Hematopoietic multipotent progenitor cell treated with erythropoietin and hydrocortisone succinate and interleukin-3 and kit ligand, for 6 days (in vitro differentiated cells): ENCODE measurements around the gene FAF2.

Source experiments
- DNase-seq: peaks from one replicate; pipeline ENCODE4 v3.0.0-alpha.2; 2015

The FAF2 gene

DNA sequence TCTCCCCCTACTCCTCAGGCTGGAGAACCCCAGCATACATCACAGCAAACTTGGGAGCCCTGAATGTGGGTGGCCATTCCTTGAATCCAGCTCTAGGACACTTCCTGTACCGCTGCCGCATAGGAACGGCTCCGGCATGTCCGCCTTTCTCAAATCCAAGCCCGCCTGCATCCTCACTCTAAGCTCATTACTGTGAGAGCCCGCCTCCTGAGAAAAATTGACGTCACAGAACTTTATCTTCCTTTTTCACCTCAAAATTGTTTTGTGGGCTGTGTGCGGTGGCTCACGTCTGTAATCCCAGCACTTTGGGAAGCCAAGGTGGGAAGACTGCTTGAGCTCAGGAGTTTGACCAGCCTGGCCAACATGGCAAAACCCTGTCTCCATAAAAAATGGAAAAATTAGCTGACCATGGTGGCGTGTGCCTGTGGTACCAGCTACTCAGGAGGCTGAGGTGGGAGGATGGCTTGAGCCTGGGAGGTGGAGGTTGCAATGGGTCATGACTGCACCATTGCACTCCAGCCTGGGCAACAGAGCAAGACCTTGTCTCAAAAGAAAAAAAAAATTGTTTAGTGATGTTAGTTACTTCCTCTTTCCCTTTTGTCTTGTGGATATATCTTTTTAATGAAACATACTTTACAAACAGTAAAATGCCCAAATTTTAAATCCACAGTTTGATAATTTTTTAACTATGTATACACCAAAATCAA is 66.2 kb downstream of the FAF2 start:
- DNase-seq = no peak

DNA sequence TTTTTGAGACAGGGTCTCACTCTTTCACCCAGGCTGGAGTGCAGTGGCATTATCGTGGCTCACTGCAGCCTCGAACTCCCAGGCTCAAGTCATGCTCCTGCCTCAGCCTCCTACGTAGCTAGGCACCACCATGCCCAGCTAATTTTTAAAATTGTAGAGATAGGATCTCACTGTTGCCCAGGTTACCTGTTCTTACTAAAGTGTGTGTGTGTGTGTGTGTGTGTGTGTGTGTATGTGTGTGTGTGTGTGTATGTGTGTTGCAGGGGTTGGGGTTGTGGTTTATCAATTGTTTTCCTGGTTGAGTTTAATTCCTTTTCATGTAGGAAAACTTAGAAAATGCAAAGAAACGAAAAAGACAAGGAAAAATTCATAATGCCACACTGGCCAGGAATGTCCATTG is 67.2 kb downstream of the FAF2 start:
- no peak for DNase-seq

DNA sequence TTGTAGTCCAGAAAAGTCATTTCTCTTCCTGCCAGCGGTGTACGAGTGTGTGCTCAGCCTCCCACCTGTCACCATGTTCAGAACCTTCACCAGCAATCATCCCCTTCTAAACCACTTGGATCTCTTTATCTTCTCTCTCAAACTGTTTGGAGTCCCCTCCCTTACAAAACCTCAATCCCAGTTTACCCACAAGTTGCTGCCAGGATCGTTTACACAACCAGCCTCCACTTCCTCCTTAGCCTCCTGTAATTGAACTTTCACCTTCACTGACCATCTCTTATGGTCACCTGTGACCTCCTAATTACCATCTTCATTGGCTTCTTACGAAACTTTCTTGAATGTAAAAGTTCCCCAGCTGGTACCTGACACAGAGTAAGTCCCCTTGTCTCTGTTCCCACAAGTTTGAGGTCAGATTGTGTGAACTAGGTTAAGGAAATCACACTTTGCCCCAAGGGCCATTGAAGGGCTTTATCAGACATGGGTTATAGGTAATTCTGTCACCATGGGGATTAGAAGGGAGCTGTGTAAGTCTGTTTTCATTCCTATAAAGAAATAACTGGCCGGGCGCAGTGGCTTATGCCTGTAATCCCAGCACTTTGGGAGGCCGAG is 69.0 kb downstream of the FAF2 start:
- no peak for DNase-seq

DNA sequence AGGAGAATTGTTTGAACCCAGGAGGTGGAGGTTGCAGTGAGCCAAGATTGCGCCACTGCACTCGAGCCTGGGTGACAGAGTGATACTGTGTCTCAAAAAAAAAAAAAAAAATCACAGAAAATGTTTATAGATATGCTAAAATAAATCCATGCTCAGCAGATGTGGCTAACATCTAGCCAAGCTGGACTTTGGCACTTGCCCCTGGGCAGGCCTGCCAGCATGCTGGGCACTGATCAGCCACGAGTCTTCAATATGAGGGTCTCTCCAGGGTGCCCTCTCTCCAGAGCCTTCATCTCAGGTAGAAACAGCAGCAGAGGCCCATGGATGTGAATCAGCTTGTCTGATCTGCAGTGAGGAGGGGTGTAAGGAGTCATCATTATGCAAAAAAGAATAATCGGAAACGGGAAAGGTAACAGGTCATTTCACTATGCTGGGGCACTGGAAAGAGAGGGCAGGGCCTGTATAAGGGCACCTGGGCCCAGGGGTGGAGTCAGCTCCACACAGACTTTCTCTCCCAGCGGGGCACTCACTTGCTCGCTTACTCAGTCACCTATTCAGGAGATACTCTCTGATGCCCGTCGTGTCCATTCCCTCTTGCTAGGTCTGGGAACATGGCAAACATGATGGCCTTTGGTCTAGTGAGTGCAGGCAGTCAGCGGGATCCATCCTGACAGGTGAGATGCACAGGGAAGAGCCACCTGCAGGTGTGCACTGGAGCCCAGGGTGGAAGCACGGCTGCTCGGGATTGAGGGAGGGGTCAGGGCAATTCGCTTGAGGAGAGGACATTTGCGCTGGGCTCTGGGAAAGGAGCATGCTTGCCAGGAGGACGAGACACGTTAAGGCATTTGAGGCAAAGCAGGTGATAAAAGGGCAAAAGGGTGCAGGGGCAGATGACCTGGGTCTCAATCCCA is 71.9 kb downstream of the FAF2 start:
- DNase-seq = no peak

DNA sequence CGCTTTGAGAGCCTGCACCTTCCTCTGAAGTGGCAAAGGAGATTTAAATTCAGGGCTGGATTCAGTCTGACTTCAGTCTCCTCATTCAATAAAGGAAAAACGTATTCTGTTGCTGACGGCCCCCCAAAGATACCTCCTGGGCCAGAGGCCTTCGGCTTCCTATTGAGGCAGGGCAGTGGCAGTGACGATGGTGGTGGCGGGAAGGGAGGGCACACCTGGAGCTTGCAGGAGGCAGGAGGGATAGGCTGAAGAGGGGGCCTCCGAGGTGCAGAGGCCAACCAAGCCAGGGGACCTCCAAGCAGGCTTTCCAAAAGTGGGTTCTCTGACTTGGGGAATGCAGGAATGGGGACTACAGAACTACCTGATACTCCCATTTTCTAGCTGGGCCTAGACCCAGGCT is 73.1 kb downstream of the FAF2 start:
- DNase-seq = no peak

DNA sequence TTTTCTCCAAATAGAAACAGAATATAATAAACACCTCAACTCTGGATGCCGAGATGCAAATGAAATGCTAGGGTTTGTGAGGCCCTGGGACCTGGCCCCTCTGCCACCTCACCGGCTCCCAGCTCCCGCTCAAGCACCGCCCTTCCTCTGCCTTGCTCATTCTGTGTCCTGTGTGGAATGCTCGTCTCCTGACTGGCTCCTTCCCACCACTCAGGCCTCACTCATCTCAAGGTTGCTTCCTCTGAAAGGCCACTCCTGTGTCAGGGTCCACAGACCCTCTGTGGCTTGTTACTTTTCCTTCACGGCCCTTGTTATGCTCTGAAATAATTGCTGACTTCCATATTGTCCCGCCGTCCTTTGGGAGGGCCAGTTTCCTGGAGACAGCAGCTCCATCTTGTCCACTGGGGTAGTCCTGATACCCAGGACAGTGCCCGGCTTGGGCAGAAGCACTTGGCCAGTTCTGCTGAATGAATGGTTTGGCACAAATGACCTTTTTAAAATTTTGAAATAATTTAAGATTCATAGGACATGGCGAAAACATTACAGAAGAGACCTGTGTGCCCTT is 73.6 kb downstream of the FAF2 start:
- DNase-seq = no peak

DNA sequence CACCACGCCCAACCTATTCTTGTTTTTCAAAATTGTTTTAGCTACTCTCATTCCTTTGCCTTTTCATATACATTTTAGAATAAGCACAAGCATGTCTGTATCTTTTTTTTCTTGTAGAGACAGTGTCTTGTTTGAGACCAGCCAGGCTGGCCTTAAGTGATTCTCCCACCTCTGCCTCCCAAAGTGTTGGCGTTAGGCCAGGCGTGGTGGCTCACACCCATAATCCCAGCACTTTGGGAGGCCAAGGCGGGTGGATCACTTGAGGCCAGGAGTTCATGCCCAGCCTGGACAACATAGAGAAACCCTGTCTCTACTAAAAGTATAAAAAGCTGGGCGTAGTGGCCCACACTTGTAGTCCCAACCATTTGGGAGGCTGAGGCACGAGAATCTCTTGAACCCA is 76.0 kb downstream of the FAF2 start:
- no peak for DNase-seq

DNA sequence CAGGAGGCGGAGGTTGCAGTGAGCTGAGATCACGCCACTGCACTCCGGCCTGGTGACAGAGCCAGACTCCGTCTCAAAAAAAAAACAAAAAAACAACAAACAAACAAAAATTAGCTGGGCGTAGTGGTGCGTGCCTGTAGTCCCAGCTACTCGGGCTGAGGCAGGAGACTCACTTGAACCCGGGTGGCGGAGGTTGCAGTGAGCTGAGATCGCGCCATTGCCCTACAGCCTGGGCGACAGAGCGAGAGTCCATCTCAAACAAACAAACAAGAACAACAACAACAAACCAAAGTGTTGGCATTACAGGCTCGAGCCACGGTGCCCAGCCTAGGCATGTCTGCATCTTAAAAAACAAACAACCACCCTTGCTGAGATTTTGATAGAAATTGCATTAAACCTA is 76.8 kb downstream of the FAF2 start:
- DNase-seq = no peak

DNA sequence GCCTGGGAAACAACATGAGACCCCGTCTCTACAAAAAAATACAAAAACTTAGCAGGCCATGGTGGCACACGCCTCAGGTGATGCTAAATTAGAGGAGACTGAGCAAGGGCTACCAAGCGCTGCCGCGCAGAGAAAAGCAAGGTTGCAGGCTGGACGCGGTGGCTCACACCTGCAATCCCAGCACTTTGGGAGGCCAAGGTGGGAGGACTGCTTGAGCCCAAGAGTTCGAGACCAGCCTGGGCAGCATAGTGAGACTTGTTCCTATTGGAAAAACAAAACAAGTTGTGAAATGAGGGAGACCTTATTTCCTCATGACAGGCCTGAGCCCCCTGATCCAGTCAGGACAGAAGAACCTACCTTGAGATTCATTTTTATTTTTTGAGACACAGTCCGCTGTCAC is 77.5 kb downstream of the FAF2 start:
- DNase-seq = no peak

DNA sequence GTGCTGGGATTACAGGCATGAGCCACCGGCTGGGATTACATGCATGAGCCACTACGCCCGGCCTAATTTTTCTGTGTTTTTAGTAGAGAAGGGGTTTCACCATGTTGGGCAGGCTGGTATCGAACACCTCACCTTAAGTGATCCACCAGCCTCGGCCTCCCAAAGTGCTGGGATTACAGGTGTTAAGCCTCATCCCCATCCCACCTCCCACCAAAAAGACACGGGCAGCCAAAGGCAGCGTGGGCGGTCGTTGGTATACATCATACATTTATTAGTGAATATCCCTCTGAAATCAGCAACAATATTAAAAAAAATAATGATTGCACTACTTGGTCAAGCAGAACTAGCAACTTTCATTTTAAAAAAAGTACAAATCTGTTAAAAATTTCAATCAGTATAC is 78.3 kb downstream of the FAF2 start:
- DNase-seq = no peak

DNA sequence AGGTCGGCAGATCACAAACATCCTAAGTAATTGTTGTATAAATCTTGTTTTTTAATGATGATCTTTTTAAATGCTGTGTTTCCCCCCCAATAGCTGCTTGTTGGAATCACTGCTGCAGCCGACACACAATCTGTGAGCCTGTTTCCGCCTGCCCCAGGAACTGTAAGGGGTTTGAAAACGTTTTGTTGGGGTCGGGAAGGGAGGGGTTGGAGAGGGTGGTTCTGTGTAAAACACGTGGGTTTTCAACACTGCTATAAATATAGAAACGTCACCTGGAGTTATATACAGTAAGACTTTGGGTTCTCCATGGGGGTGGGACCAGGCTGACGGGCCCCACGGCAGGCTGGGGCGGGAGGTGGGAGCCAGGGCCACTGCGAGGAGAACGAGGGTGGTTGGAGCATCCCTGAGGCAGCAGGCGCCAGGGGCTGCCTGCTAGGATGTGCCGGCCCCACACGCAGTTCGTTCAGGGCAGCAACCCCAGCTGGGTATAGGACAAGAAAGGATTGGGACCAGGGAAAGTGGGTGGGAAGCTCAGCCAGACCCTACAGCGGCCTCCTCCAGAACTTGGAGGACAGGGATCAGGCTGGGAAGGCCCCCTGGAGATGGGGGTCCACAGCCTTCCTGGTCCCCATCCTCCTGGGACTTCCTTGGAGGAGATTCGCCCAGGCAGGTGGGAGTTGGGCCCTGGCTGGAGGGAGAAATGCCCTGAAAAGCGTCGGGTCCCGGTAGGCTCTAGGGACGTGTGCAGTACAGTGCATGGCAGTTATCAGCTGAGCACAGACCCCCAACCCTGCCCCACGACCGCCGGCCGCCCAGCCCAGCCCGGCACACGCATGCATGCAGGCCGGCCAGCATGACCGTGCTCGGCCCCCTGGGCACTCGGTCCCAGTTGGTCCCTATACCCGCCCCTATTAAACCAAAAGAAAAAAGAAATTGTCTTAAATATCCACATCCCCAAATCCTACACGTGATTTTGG is 79.3 kb downstream of the FAF2 start:
- DNase-seq = no peak

DNA sequence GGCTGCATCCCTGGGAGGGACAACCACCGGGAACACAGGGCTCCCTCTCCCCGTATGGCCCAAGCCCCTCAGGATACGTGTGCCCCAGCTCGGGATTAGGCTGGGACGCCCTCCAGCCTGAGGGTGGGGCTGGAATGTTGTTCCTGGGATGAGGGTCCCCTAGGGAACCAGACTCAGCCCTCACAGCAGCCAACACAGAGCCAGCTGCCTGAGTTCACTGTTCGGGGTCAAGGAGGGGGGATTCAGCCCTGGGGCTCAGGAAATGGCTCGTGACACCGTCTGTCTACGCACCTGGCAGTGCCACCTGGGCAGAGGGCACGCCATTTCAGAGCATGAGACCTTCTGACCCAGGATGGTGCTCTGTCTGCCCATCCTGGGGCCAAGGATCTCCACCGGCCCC is 80.1 kb downstream of the FAF2 start:
- DNase-seq = no peak

DNA sequence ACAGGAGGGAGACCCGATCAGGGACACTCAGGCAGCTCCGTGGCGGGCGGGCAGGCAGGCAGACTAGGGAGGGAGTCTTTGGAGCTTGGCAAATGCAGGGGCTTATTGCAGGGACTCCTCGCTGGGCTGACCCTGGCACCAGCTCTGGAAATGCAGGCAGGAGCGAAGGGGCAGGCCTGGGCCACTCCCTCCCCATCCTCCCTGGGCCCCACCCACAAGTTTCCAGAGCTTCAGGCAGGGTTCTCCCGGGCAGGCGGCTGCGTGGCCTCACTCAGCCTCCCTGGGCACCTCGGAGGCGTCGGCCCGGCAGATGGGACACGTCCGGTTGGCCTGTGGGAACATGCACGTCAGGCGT is 80.6 kb downstream of the FAF2 start:
- no peak for DNase-seq

DNA sequence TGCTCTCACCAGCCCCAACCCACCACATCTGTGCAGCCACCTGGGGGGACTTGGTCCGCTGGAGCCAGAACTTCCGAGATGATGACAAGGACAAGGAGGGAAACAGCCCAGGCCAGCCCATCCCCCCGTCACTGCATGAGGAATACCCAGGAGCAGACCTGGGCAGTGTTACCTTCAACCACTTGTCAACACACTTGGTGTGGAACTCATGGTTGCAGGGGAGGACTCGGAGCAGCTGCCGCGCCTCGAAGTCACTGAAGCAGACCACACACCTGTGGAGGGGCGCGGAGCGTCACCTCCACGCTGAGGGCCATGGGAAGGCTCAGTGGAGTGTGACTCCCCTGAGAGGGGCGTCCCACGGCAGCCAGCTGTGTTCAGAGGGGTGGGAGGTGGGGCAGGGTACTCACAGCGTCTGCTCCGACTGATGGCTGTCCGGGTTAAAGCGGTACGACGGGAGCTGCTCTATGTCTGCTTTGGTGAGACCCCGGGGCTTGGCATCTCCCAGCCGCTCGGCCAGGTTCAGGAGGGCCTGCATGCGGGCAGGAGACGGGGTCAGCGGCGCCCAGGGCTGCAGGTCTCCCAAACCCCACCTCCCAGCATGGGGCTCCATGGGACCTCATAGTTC is 81.0 kb downstream of the FAF2 start:
- no peak for DNase-seq

DNA sequence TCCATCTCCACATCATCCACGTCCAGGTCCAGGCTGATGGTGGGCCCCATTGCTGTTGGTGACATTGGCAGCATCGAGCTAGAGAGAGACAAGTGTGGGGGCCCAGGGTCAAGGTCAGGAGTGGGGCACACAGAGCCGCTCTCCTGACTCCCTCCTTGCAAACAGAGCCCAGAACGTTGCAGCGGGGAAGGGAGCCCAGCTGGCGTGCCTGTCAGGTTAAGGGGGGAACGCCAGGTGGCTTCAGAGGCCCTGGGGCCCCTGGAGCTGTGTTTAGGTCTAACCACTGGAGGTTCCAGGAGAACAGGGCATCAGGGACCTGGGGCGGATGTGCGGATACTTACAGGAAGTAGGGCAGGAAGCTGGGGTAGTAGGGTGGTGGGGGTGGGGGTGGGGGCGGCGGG is 81.6 kb downstream of the FAF2 start:
- peak; percentile 41 for DNase-seq

DNA sequence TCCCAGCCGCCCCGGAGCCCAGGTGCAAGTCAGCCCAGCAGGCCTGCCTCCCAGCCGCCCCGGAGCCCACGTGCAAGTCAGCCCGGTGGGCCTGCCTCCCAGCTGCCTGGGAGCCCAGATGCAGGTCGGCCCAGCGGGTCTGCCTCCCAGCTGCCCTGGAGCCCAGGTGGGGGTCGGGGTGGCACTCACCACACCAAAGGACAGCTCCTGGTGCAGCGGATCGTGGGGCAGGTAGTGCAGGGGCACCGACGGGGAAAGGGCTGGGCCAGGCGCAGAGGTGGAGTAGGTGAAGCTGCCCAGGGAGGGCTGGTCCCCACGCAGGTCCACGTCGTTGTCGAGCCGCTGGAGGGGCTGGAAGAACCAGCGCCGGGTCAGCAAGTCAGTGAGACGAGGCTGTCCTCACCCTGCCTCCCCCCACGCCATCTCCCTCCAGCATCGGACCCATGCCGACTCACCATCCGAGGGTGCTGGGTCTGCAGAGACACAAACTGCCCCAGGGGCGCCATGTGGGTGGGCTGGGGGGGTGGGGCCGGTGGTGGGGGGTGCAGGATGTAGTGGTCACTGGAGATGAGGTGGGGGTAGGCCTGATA is 82.3 kb downstream of the FAF2 start:
- no peak for DNase-seq

DNA sequence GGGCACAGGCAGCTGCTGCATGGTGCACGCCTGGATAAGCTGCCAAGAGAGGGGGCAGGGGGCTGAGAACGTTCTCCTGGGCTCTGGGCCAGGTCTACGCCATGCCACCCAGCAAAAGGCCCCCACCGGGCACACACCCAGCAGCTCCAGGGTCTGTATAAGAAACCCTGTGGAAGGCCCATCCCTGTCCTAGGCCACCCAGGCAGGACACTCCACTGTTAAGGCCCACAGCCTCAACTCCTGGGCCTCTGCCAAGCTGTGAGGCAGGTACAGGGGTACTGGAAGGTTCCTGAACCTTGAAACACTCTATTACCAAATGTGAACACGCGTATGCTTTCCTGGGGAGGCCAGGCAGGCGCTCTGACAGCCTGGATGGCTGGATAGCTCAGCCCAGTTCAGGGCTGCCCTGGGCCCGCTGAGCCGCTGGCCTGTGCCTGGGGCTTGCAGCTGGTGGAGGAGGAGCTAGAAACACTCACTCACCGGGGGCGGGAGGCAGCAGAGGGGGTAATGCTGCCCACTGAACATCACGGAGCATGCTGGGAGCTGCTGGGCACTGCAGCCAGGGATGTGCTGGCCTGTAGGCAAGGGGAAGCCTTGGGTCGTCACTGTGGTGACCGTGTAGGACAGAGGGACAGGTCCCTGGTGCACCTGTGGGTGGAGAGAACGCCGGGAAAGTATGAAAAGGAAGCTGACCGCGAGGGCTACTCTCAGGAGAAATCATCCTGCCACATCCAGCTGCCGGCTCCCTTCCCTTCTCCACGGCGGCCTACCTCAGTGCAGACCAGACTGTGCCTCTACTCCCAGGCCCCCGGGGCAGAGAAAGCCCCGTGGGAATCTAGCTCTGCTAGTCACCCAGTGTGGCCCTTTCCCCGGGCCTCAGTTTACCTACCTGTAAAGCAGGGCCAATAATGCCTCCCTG is 83.1 kb downstream of the FAF2 start:
- DNase-seq = peak; percentile 75

DNA sequence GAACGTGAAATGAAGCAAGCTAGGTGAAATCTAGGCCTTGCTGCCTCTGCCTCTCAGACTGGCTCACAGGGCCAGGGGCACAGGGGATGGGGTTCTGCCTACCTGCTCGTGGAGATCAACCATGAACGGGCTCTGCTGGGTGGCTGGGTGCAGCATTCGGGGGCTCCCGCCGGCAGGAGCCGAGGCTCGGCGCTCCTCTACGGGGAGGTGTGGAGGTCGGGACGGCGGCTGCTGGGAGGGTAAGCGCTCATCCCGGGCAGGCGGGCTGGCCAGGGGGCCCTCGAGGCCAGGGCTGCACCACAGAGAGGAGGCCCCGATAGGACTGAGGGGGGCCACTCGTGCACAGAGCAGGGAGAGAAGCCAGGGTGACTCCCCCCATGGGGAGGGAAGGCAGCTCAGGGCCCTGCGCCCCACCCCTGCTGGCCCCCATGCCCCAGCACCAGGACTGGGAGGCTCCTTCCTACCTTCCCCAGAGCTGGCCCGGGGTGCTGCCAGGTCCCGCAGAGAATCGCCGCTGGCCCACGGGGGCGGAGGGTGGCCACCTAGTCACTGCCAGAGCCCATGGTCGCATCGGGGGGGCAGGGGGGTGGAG is 83.8 kb downstream of the FAF2 start:
- DNase-seq = no peak

DNA sequence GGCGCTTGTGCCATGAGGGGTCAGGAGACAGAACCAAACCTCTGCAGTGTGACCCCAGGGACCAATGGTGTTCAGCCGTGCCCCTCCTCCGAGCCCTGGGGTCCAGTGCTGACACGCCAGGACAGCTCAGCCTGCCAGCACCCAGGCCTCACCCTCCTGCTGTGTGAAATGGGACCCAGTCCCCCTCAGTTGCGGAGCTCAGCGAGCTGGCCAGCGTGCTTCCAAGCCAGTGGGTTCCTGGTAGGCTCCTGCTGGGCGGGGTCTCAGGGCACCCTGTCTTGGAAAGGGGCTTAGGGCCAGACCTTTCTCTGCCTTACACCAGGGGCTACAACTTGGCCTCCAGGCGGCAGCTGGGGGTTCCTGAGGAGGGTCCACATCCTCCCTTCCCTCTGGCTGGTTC is 84.6 kb downstream of the FAF2 start:
- no peak for DNase-seq

DNA sequence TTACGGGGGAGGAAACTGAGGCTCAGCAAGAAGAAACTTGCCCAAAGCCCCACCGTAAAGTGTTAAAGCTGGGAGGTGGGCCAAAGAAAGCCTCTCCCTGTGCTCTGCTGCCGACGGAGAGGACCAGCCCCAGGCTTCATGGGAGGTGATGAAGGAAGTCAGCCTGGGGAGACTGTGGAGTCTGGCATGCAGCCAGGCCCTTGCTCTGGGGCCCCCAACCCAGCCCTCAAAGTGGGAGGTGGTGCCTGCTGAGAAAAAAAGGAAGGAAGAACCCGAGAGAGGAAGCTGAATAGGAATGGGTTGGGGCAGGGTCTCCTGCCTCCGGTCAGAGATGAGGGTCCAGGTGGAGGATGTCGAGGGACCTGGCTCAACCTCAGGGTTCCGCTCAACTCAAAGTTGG is 85.2 kb downstream of the FAF2 start:
- peak; percentile 66 for DNase-seq
